HepG2 (cell line): ENCODE measurements around the gene SUSD6. TPM values are rescaled to one million over a fixed set of nuclear protein-coding genes. Genes with fewer than 3 reads are reported as not detected.

Experiments used
- ADNP ChIP-seq: sonication (generic); formaldehyde crosslinking; IDR thresholded peaks from 2 replicates; pipeline ENCODE4 v1.4.0; 2020; ENCODE audit warnings: missing genetic modification reagents
- FIP1L1 ChIP-seq: fragments of 200-400 bp; formaldehyde crosslinking; IDR thresholded peaks from 2 replicates; pipeline ENCODE4 v1.6.1; 2018; ENCODE audit warnings: low read depth, mild to moderate bottlenecking, low read length, moderate library complexity, borderline replicate concordance; ENCODE audit not compliant: insufficient read depth
- ISL2 ChIP-seq: sonication (generic); formaldehyde crosslinking; IDR thresholded peaks from 2 replicates; pipeline ENCODE4 v1.5.0; 2020; ENCODE audit warnings: missing genetic modification reagents
- KAT2B ChIP-seq: fragments of 150-350 bp; IDR thresholded peaks from 2 replicates; pipeline ENCODE4 v1.6.1; 2014; ENCODE audit warnings: low read depth, low read length, borderline replicate concordance
- KAT7 ChIP-seq: IDR thresholded peaks from 2 replicates; pipeline ENCODE4 v1.6.1; 2018; ENCODE audit warnings: borderline replicate concordance, missing compliant biosample characterization
- KDM4B ChIP-seq: sonication (generic); formaldehyde crosslinking; IDR thresholded peaks from 2 replicates; pipeline ENCODE4 v1.4.0; 2020; ENCODE audit warnings: missing genetic modification reagents
- LBX2 ChIP-seq: sonication (generic); formaldehyde crosslinking; IDR thresholded peaks from 2 replicates; pipeline ENCODE4 v1.5.0; 2020; ENCODE audit warnings: missing genetic modification reagents, mild to moderate bottlenecking, borderline replicate concordance
- NR2F6 ChIP-seq, 2 experiments: IDR thresholded peaks; 2 replicates each; pipeline ENCODE4 v1.6.1; 2016; ENCODE audit warnings: antibody characterized with exemption in 1 of 2, mild to moderate bottlenecking in 1 of 2
- PCBP1 ChIP-seq: fragments of 200-400 bp; formaldehyde crosslinking; IDR thresholded peaks from 2 replicates; pipeline ENCODE4 v1.6.1; 2017; ENCODE audit warnings: mild to moderate bottlenecking, low read depth, low read length, borderline replicate concordance
- RERE ChIP-seq: IDR thresholded peaks from 2 replicates; pipeline ENCODE4 v1.6.1; 2016; ENCODE audit warnings: low read depth, missing genetic modification reagents, missing compliant biosample characterization
- SP5 ChIP-seq: IDR thresholded peaks from 2 replicates; pipeline ENCODE4 v1.6.1; 2016; ENCODE audit warnings: low read depth, borderline replicate concordance
- ZBTB46 ChIP-seq: sonication (generic); formaldehyde crosslinking; IDR thresholded peaks from 2 replicates; pipeline ENCODE4 v1.4.0; 2020; ENCODE audit warnings: mild to moderate bottlenecking, missing genetic modification reagents, borderline replicate concordance
- ZC3H13 ChIP-seq: sonication (generic); formaldehyde crosslinking; IDR thresholded peaks from 2 replicates; pipeline ENCODE4 v1.8.1; 2023; ENCODE audit warnings: mild to moderate bottlenecking, missing genetic modification reagents, moderate library complexity
- ZNF317 ChIP-seq: sonication (generic); formaldehyde crosslinking; IDR thresholded peaks from 2 replicates; pipeline ENCODE4 v1.5.0; 2020; ENCODE audit warnings: mild to moderate bottlenecking, missing genetic modification reagents
- ZNF382 ChIP-seq: sonication (generic); formaldehyde crosslinking; IDR thresholded peaks from 2 replicates; pipeline ENCODE4 v1.5.0; 2020; ENCODE audit warnings: missing genetic modification reagents, mild to moderate bottlenecking, borderline replicate concordance
- ZNF557 ChIP-seq: sonication (generic); formaldehyde crosslinking; IDR thresholded peaks from 2 replicates; pipeline ENCODE4 v1.4.0; 2020; ENCODE audit warnings: missing genetic modification reagents
- ZNF570 ChIP-seq: sonication (generic); formaldehyde crosslinking; IDR thresholded peaks from 2 replicates; pipeline ENCODE4 v1.4.0; 2020; ENCODE audit warnings: mild to moderate bottlenecking, missing genetic modification reagents, borderline replicate concordance
- ZNF747 ChIP-seq: sonication (generic); formaldehyde crosslinking; IDR thresholded peaks from 2 replicates; pipeline ENCODE4 v1.8.1; 2023; ENCODE audit warnings: missing genetic modification reagents, mild to moderate bottlenecking, borderline replicate concordance
- ZNF775 ChIP-seq: sonication (generic); formaldehyde crosslinking; IDR thresholded peaks from 2 replicates; pipeline ENCODE4 v1.4.0; 2020; ENCODE audit warnings: missing genetic modification reagents, mild to moderate bottlenecking, moderate library complexity, borderline replicate concordance
- polyA plus RNA-seq, 8 experiments: library from polyadenylated mRNA; depleted of rRNA in 3 of 8; stranded (reverse) in 7 of 8; unstranded in 1 of 8; fragments of >200 nt; fragmentation: Illumina TruSeq in 4 of 8; extraction: Trizol in 4 of 8; gene quantifications; 2 replicates each; pipeline versions ENCODE4 v1.2.1 to v1.2.3, GENCODE V29; 2011 to 2016; ENCODE audit warnings: low read depth in 4 of 8, missing spikeins in 1 of 8, mixed read lengths in 1 of 8; ENCODE audit not compliant: insufficient read depth in 1 of 8
- total RNA-seq, 5 experiments: library from RNA; depleted of rRNA; stranded (reverse); fragments of >200 nt; fragmentation: Illumina TruSeq; extraction: Trizol; gene quantifications; 2 replicates each; pipeline ENCODE4 v1.2.3, GENCODE V29; 2016; ENCODE audit warnings: low read depth in 1 of 5

SUSD6 gene
- total and polyA plus RNA-seq, 2 of the 13 experiments (the other 11 are each of a cell fraction or from before 2014, with no cell fraction given): 7.2 to 7.4 TPM

- TF ChIP-seq LBX2 (CRISPR knock-in tag) (no peak), ZNF382 (CRISPR knock-in tag) (no peak), FIP1L1 (no peak), ADNP (CRISPR knock-in tag) (no peak), ISL2 (CRISPR knock-in tag) (no peak), KAT2B (no peak), ZNF557 (CRISPR knock-in tag) (no peak), NR2F6 (IDR thresholded peaks at IDR 0.05) (no peak), NR2F6 (CRISPR knock-in tag; IDR thresholded peaks at IDR 0.05) (peak; percentile 44; the same call in 1 of the 2 replicates), SP5 (CRISPR knock-in tag) (peak; percentile 65; the same call in 1 of the 2 replicates), KDM4B (CRISPR knock-in tag) (0 out of 2 replicates have a peak, but pooled peaks have one; percentile 60), ZBTB46 (CRISPR knock-in tag) (no peak), ZNF570 (CRISPR knock-in tag) (no peak), PCBP1 (no peak), ZNF317 (no peak), RERE (CRISPR knock-in tag) (no peak), ZC3H13 (no peak), KAT7 (CRISPR knock-in tag) (peak; percentile 73; the same call in 1 of the 2 replicates), ZNF747 (CRISPR knock-in tag) (peak; percentile 21; the same call in 1 of the 2 replicates), ZNF775 (CRISPR knock-in tag) (no peak)
Measured at GRCh38 chr14:69693801-69694729, 82.7 kb downstream of the SUSD6 start (continued).
